Skeletal muscle satellite cell (primary cell): ENCODE measurements around the gene PA2G4. TPM values are rescaled to one million over a fixed set of nuclear protein-coding genes. Genes with fewer than 3 reads are reported as not detected.
"Not testable (repeated sequence)": the region's sequence is repeated elsewhere in the genome, so short reads cannot be mapped to it uniquely, and the experiment has no call there.

Experiments
- H3K27me3 ChIP-seq: 2 replicates; pipeline ENCODE4 v1.7.0; 2013; ENCODE audit warnings: low read length; ENCODE audit not compliant: control insufficient read depth, insufficient read depth
- H3K36me3 ChIP-seq: 2 replicates; pipeline ENCODE4 v1.7.0; 2013; ENCODE audit warnings: mild to moderate bottlenecking, control low read depth, low read length; ENCODE audit not compliant: insufficient read depth
- H3K4me1 ChIP-seq: 2 replicates; pipeline ENCODE4 v1.7.0; 2013; ENCODE audit warnings: low read length; ENCODE audit not compliant: control insufficient read depth, insufficient read depth
- H3K4me2 ChIP-seq: 2 replicates; pipeline ENCODE4 v1.7.0; 2013; ENCODE audit warnings: mild to moderate bottlenecking, low read length
- H3K4me3 ChIP-seq: 2 replicates; pipeline ENCODE4 v1.7.0; 2013; ENCODE audit warnings: low read length
- H3K9ac ChIP-seq: 2 replicates; pipeline ENCODE4 v1.7.0; 2013; ENCODE audit warnings: mild to moderate bottlenecking, low read depth, low read length, moderate library complexity
- H3K9me3 ChIP-seq: replicated peaks from 2 replicates; pipeline ENCODE4 v1.7.0; 2013; ENCODE audit warnings: mild to moderate bottlenecking, control low read depth, low read length
- total RNA-seq: library from RNA; depleted of rRNA; stranded (reverse); fragments of >200 nt; gene quantifications from 2 replicates; pipeline ENCODE4 v1.2.3, GENCODE V29; 2012; rRNA removed

The PA2G4 gene
- 214 and 220 TPM in 2 replicates for total RNA-seq

DNA sequence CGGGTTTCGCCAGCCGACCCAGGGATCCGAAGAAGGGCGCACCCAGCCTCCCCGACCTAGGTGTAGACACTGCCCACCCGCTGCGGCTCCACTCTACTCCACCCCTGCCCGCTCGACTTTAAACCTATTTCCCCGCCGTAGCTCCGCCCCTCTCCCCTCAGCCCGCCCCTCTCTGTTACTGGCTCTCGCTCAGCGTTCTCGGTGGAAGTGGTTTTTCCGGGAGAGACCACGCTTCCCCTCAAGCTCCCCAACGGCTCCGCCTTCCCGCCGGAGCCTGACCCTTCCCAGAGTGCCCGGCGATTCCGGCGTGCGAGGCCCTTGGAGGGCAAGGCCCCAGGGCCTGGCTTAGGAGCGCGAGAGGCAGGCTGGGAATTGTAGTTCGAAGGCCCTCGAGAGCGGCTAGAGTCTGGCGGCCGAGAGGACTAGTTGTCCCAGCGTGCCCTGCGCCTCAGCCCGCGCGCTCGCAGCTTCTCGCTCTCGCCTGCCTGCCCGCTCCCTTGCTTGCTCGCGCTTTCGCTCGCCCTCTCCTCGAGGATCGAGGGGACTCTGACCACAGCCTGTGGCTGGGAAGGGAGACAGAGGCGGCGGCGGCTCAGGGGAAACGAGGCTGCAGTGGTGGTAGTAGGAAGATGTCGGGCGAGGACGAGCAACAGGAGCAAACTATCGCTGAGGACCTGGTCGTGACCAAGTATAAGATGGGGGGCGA lies at the start of gene PA2G4:
Gene PA2G4, plus strand, starts transcription at position 451 of the 706 bp plus-strand sequence. Its CDS starts 179 bp downstream, at position 630.
- Histone ChIP-seq H3K9ac (peak within 1 kb of the TSS; percentile 97), H3K36me3 (peaks cover 25% of the 10 kb centered on the region), H3K4me1 (peaks cover 21% of the 10 kb centered on the region), H3K4me3 (peak within 1 kb of the TSS; percentile 97), H3K27me3 (no peaks in the 10 kb centered on the region), H3K4me2 (peak within 1 kb of the TSS; percentile 98), H3K9me3 (no peaks in the 10 kb centered on the region)

DNA sequence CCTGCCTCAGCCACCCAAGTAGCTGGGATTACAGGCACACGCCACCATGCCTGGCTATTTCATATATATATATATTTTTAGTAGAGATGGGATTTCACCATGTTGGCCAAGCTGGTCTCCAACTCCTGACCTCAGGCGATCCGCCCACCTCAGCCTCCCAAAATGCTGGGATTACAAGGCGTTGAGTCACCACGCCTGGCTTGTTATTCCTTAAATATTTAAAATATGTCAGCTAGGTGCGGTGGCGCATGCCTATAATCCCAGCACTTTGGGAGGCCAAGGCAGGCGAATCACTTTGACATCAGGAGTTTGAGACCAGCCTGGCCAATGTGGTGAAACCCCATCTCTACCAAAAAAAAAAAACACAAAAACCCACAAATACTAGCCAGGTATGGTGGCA lies 44.4 kb upstream of the PA2G4 start:
- H3K9me3 ChIP-seq, H3K27me3 ChIP-seq, H3K4me3 ChIP-seq, H3K4me2 ChIP-seq, H3K36me3 ChIP-seq, H3K9ac ChIP-seq: not testable (repeated sequence)
- H3K4me1 ChIP-seq = peaks cover 11% of the 10 kb centered on the region

DNA sequence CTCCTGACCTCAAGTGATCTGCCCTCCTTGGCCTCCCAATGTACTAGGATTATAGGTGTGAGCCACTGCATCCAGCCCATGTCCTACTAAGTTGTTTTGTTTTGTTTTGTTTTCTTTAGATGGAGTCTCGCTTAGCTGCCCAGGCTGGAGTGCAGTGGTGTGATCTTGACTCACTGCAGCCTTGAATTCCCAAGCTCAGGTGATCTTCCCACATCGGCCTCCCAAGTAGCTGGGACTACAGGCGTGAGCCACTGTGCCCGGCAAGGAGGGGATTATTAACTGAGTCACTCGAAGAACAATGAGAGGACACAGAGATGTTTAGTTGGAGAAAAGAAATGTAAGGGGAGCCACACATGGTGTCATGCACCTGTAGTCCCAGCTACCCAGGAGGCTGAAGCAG lies 42.4 kb upstream of the PA2G4 start:
- H3K4me3 ChIP-seq = no peak overlapping the region
- peaks cover 8% of the 10 kb centered on the region for H3K4me1 ChIP-seq
- no peak overlapping the region for H3K4me2 ChIP-seq
- no peaks in the 10 kb centered on the region for H3K27me3 ChIP-seq
- no peaks in the 10 kb centered on the region for H3K9me3 ChIP-seq
- H3K9ac ChIP-seq = no peak overlapping the region
- no peaks in the 10 kb centered on the region for H3K36me3 ChIP-seq

GRCh38 chr12:56062996-56063395 lies 41.4 kb upstream of the PA2G4 start:
- H3K4me3 ChIP-seq = no peak overlapping the region
- H3K36me3 ChIP-seq = no peaks in the 10 kb centered on the region
- H3K9me3 ChIP-seq = no peaks in the 10 kb centered on the region
- H3K4me2 ChIP-seq = no peak overlapping the region
- no peak overlapping the region for H3K9ac ChIP-seq
- H3K27me3 ChIP-seq = no peaks in the 10 kb centered on the region
- H3K4me1 ChIP-seq = peaks cover 8% of the 10 kb centered on the region

- Histone ChIP-seq H3K27me3 (no peaks in the 10 kb centered on the region), H3K4me3 (no peak overlapping the region), H3K36me3 (no peaks in the 10 kb centered on the region), H3K4me1 (peaks cover 4% of the 10 kb centered on the region), H3K9me3 (no peaks in the 10 kb centered on the region), H3K4me2 (no peak overlapping the region), H3K9ac (no peak overlapping the region)
Measured at GRCh38 chr12:56071648-56072047, 32.7 kb upstream of the PA2G4 start.

DNA sequence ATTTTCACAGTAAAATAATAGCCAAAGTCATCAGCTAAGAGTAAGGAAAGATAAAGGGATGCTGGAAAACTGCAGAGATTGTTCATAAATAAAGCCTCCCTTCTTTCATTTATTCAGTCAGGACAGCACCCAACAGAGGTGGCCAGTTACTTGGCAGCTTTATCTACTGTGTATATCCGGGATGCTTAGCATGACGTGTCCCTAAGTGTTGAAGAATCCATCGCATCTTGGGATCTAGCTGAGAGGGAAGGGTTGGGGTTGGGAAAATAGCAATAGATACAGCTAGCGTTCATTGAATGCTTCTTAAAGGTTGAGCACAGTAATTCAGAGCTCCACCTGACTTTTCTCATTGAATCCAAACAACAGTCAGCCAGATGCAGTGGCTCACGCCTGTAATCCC lies 30.0 kb upstream of the PA2G4 start:
- Histone ChIP-seq H3K4me3 (no peak overlapping the region), H3K9ac (no peak overlapping the region), H3K36me3 (no peaks in the 10 kb centered on the region), H3K9me3 (no peaks in the 10 kb centered on the region), H3K4me1 (peaks cover 4% of the 10 kb centered on the region), H3K27me3 (no peaks in the 10 kb centered on the region), H3K4me2 (no peak overlapping the region)

GRCh38 chr12:56077966-56078365 lies 26.4 kb upstream of the PA2G4 start:
- H3K9me3 ChIP-seq = not testable (repeated sequence)

GRCh38 chr12:56078427-56078826 lies 25.9 kb upstream of the PA2G4 start:
- no peaks in the 10 kb centered on the region for H3K36me3 ChIP-seq
- peak overlapping the region; percentile 99 for H3K4me2 ChIP-seq
- H3K4me3 ChIP-seq = no peak overlapping the region
- no peaks in the 10 kb centered on the region for H3K9me3 ChIP-seq
- peaks cover 6% of the 10 kb centered on the region for H3K4me1 ChIP-seq
- H3K9ac ChIP-seq = no peak overlapping the region
- H3K27me3 ChIP-seq = peaks cover 19% of the 10 kb centered on the region

More at GRCh38 chr12:56077966-56078365, 26.4 kb upstream of the PA2G4 start:
- H3K4me3 ChIP-seq, H3K36me3 ChIP-seq, H3K4me1 ChIP-seq, H3K9ac ChIP-seq, H3K4me2 ChIP-seq: not testable (repeated sequence)
- peaks cover 16% of the 10 kb centered on the region for H3K27me3 ChIP-seq

- Histone ChIP-seq H3K4me3 (peak overlapping the region; percentile 89), H3K9me3 (no peaks in the 10 kb centered on the region), H3K9ac (peak overlapping the region; percentile 72), H3K27me3 (peaks cover 26% of the 10 kb centered on the region), H3K36me3 (no peaks in the 10 kb centered on the region), H3K4me2 (peak overlapping the region; percentile 99), H3K4me1 (peaks cover 6% of the 10 kb centered on the region)
Measured at GRCh38 chr12:56078931-56079722, 25.2 kb upstream of the PA2G4 start.

- Histone ChIP-seq H3K4me3 (peak within 1 kb of the TSS; percentile 89), H3K9ac (peak within 1 kb of the TSS; percentile 72), H3K36me3 (no peaks in the 10 kb centered on the region), H3K27me3 (peaks cover 27% of the 10 kb centered on the region), H3K9me3 (no peaks in the 10 kb centered on the region), H3K4me2 (peak within 1 kb of the TSS; percentile 99), H3K4me1 (peaks cover 6% of the 10 kb centered on the region)
Measured at GRCh38 chr12:56079723-56080555, 24.4 kb upstream of the PA2G4 start, which contains the start of gene ERBB3. Gene ERBB3, plus strand, starts transcription at chr12:56080165. Its CDS starts 136 bp downstream, at chr12:56080301.

DNA sequence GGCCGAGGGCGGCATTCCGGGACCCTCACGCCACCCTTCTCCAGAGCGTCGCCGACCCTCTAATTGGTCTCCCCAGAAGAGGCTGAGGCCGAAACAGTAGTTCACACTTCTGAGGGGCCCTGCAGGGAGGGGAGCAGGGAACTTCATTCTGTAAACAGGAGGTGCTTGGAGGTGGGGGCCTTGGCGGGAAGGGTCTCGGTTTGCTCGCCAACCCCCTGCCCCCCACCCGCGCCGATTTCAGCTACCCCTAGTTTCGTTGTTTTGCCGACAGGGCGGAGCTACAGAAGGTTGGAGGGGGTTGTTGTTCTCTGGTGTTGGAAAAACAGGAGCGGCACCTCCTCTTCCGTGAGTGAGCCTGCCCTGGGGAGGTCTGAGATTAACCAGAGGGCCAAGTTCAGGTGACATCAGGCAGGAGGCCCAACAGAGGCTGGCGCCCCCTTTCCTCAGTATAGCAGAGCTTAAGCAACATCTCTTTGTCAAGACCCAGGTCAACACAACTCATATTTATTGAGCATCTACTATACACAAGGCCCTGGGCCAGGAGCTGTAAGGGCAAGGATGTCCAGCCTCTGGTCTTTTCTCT lies 23.7 kb upstream of the PA2G4 start:
- Histone ChIP-seq H3K9ac (no peak overlapping the region), H3K36me3 (no peaks in the 10 kb centered on the region), H3K4me2 (peak overlapping the region; percentile 99), H3K9me3 (no peaks in the 10 kb centered on the region), H3K4me1 (peaks cover 6% of the 10 kb centered on the region), H3K27me3 (peaks cover 27% of the 10 kb centered on the region), H3K4me3 (no peak overlapping the region)
